ENCODE measurements around the gene PRR15. TPM values are rescaled to one million over a fixed set of nuclear protein-coding genes. Genes with fewer than 3 reads are reported as not detected.

The PRR15 gene
- polyA plus RNA-seq, 1 donor = not detected

GRCh38 chr7:29611941-29612544 is 48.4 kb downstream of the PRR15 start:
- DNase-seq = no peak

- no peak for DNase-seq
Observed at GRCh38 chr7:29612596-29612995, 49.0 kb downstream of the PRR15 start.

GRCh38 chr7:29613100-29613499 is 49.5 kb downstream of the PRR15 start:
- no peak for DNase-seq

- DNase-seq = no peak
Observed at GRCh38 chr7:29614229-29614628, 50.6 kb downstream of the PRR15 start.

Other genes starting within 250 kb of the PRR15 start
- 28.4 TPM for gene WIPF3, start 242.7 kb downstream of the PRR15 start, polyA plus RNA-seq (ENCODE audit: insufficient read length)